DOHH2 (cell line): ENCODE data around the gene TBC1D14.

ENCODE experiments used
- H3F3A ChIP-seq: fragments of 200-600 bp; sonication (generic), shearing (Covaris generic); 2 replicates; pipeline ENCODE4 v1.6.0; 2016; ENCODE audit warnings: antibody characterized with exemption, mild to moderate bottlenecking; ENCODE audit not compliant: control insufficient read depth, insufficient read depth
- H3K27ac ChIP-seq: fragments of 200-600 bp; sonication (generic); 2 replicates; pipeline ENCODE4 v1.5.1; 2014; ENCODE audit warnings: low read depth, mild to moderate bottlenecking, low read length, moderate library complexity
- H3K27me3 ChIP-seq: fragments of 200-600 bp; sonication (generic); 2 replicates; pipeline ENCODE4 v1.6.1; 2014; ENCODE audit warnings: mild to moderate bottlenecking, low read length, mixed read lengths; ENCODE audit not compliant: control insufficient read depth
- H3K36me3 ChIP-seq: fragments of 200-600 bp; sonication (generic); 2 replicates; pipeline ENCODE4 v1.6.1; 2014; ENCODE audit warnings: mild to moderate bottlenecking, low read length, moderate library complexity, mixed read lengths; ENCODE audit not compliant: control insufficient read depth
- H3K4me1 ChIP-seq: fragments of 200-600 bp; sonication (generic); 2 replicates; pipeline ENCODE4 v1.6.1; 2014; ENCODE audit warnings: mild to moderate bottlenecking, low read length, mixed read lengths; ENCODE audit not compliant: control insufficient read depth
- H3K4me2 ChIP-seq: fragments of 200-600 bp; sonication (generic); 2 replicates; pipeline ENCODE4 v1.6.0; 2014; ENCODE audit warnings: mild to moderate bottlenecking, low read length, moderate library complexity
- H3K4me3 ChIP-seq: fragments of 200-600 bp; sonication (generic); 2 replicates; pipeline ENCODE4 v1.5.1; 2014; ENCODE audit warnings: mild to moderate bottlenecking, low read length, mixed read lengths
- H3K79me2 ChIP-seq: fragments of 200-600 bp; sonication (generic); 2 replicates; pipeline ENCODE4 v1.6.1; 2014; ENCODE audit warnings: mild to moderate bottlenecking, low read length, mixed read lengths; ENCODE audit not compliant: control insufficient read depth
- H3K9me2 ChIP-seq: fragments of 200-600 bp; sonication (generic); replicated peaks from 2 replicates; pipeline ENCODE4 v1.6.1; 2014; ENCODE audit warnings: mild to moderate bottlenecking, low read length, mixed read lengths; ENCODE audit not compliant: control insufficient read depth
- H3K9me3 ChIP-seq: fragments of 200-600 bp; sonication (generic); 2 replicates; pipeline ENCODE4 v1.6.1; 2014; ENCODE audit warnings: antibody characterized with exemption, low read length, mixed read lengths; ENCODE audit not compliant: control insufficient read depth, insufficient read depth
- H4K20me1 ChIP-seq: fragments of 200-600 bp; sonication (generic); 2 replicates; pipeline ENCODE4 v1.6.0; 2014; ENCODE audit warnings: low read depth, mild to moderate bottlenecking, antibody characterized with exemption, low read length, moderate library complexity; ENCODE audit not compliant: control insufficient read depth, insufficient read depth
- CTCF ChIP-seq: fragments of 200-600 bp; sonication (generic); IDR thresholded peaks from one replicate; pipeline ENCODE4 v1.5.1; 2014; ENCODE audit warnings: antibody characterized with exemption, mild to moderate bottlenecking, low read depth, low read length; ENCODE audit not compliant: poor library complexity, severe bottlenecking
- EZH2phosphoT487 ChIP-seq: fragments of 200-600 bp; sonication (generic); IDR thresholded peaks from 2 replicates; pipeline ENCODE4 v1.6.1; 2017; ENCODE audit warnings: borderline replicate concordance, mild to moderate bottlenecking, antibody characterized with exemption, low read length, moderate library complexity, mixed read lengths

Gene TBC1D14

DNA sequence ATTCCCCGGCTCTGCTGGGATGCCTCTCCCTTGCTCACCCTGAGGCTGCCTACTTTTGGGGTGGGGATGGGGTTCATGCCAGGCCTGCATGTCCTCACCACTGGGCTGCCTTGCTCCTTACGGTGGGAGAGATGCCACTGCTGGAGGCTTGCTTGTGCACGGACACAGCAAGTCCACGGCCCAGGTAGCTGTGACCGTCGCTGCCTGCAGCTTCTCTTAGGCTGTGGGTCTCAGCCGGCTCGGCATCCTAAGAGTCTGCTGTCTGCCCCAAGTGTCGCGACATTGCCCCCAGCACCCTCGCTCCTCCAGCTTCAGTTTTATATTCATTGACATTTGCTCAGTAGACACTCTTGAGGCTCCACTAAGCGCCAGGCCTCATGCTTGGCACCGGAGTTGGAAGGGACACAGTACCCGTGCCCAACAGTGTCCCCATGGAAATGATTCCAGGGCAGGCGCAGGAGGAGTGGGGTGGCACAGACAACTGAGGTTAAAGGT lies 58.3 kb downstream of the TBC1D14 start:
- peaks cover 89% of the 10 kb centered on the region for H3K79me2 ChIP-seq
- H3K4me1 ChIP-seq: peaks cover 92% of the 10 kb centered on the region
- no peaks in the 10 kb centered on the region for H4K20me1 ChIP-seq
- peaks cover 45% of the 10 kb centered on the region for H3K36me3 ChIP-seq
- H3K27me3 ChIP-seq: no peaks in the 10 kb centered on the region
- no peak overlapping the region for H3K4me3 ChIP-seq
- H3K9me2 ChIP-seq: no peaks in the 10 kb centered on the region
- TF ChIP-seq EZH2phosphoT487 (no peak), CTCF (no peak)
- no peaks in the 10 kb centered on the region for H3K9me3 ChIP-seq
- 0 out of 2 replicates have a peak overlapping the region, but pooled peaks have one; percentile 95 for H3K4me2 ChIP-seq
- peaks cover 32% of the 10 kb centered on the region for H3F3A ChIP-seq
- peak overlapping the region; percentile 92 for H3K27ac ChIP-seq

DNA sequence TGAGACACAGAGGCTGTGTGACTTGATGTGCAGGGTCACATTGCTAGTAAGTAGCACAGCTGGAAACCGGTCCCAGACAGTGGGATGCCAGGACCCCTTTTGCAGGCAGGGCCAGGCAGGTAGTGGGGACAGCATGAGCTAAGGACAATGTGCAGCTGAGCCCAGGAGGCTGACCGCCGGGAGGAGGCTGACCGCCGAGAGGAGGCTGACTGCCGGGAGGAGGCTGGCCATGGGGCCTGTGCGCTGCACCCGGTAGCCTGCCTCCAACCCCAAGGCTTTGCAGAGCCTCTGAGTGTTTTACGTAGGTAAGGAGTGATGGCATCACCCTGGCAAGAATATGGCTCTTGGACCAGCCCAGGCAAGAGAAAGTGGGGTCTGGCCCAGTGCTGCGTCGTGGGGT lies 58.9 kb downstream of the TBC1D14 start:
- peak overlapping the region; percentile 92 for H3K27ac ChIP-seq
- peak overlapping the region; percentile 65 for H3K4me3 ChIP-seq
- peaks cover 38% of the 10 kb centered on the region for H3F3A ChIP-seq
- H3K9me2 ChIP-seq: no peaks in the 10 kb centered on the region
- TF ChIP-seq EZH2phosphoT487 (no peak), CTCF (no peak)
- H3K79me2 ChIP-seq: peaks cover 89% of the 10 kb centered on the region
- H4K20me1 ChIP-seq: no peaks in the 10 kb centered on the region
- H3K9me3 ChIP-seq: no peaks in the 10 kb centered on the region
- peaks cover 92% of the 10 kb centered on the region for H3K4me1 ChIP-seq
- no peaks in the 10 kb centered on the region for H3K27me3 ChIP-seq
- peaks cover 47% of the 10 kb centered on the region for H3K36me3 ChIP-seq
- H3K4me2 ChIP-seq: peak overlapping the region; percentile 95

- Histone ChIP-seq H3K9me3 (no peaks in the 10 kb centered on the region), H3K4me3 (peak overlapping the region; percentile 65), H3K27ac (peak overlapping the region; percentile 92), H3K27me3 (no peaks in the 10 kb centered on the region), H3K36me3 (peaks cover 47% of the 10 kb centered on the region), H3K4me2 (peak overlapping the region; percentile 95), H3K4me1 (peaks cover 85% of the 10 kb centered on the region), H3K79me2 (peaks cover 88% of the 10 kb centered on the region), H3F3A (peaks cover 30% of the 10 kb centered on the region), H3K9me2 (no peaks in the 10 kb centered on the region), H4K20me1 (no peaks in the 10 kb centered on the region)
- TF ChIP-seq CTCF: no peak
These were observed 60.5 kb downstream of the TBC1D14 start for GRCh38 chr4:6969826-6970800.
